HepG2 (cell line): ENCODE measurements around the gene ALB. TPM values are rescaled to one million over a fixed set of nuclear protein-coding genes. Genes with fewer than 3 reads are reported as not detected.
A peak's percentile ranks its signal among the peaks of the same experiment; 100 is the strongest.

Experiments used
- CENPX ChIP-seq: sonication (generic); formaldehyde crosslinking; IDR thresholded peaks from 2 replicates; pipeline ENCODE4 v1.9.0; 2021; ENCODE audit warnings: mild to moderate bottlenecking, missing genetic modification reagents, moderate library complexity
- FOSL2 ChIP-seq: sonication (generic); formaldehyde crosslinking; IDR thresholded peaks from 2 replicates; pipeline ENCODE4 v1.4.0; 2020; ENCODE audit warnings: missing genetic modification reagents
- HMG20A ChIP-seq: IDR thresholded peaks from 2 replicates; pipeline ENCODE4 v1.6.1; 2016; ENCODE audit warnings: borderline replicate concordance
- ISL2 ChIP-seq: sonication (generic); formaldehyde crosslinking; IDR thresholded peaks from 2 replicates; pipeline ENCODE4 v1.5.0; 2020; ENCODE audit warnings: missing genetic modification reagents
- MED1 ChIP-seq: sonication (generic); formaldehyde crosslinking; IDR thresholded peaks from 2 replicates; pipeline ENCODE4 v1.4.0; 2020; ENCODE audit warnings: missing genetic modification reagents
- NFYC ChIP-seq: IDR thresholded peaks from 2 replicates; pipeline ENCODE4 v1.6.1; 2016; ENCODE audit warnings: missing genetic modification reagents, missing compliant biosample characterization
- NR2F2 ChIP-seq: IDR thresholded peaks from 2 replicates; pipeline ENCODE4 v1.6.1; 2012; ENCODE audit warnings: low read depth, inconsistent platforms, borderline replicate concordance
- USF2 ChIP-seq, 2 experiments: sonication (generic) in 1 of 2; formaldehyde crosslinking in 1 of 2; IDR thresholded peaks; 2 replicates each; pipeline versions ENCODE4 v1.5.1 to v1.6.1; 2011 to 2020; ENCODE audit warnings: borderline replicate concordance in 1 of 2, low read depth in 1 of 2, low read length in 1 of 2, mild to moderate bottlenecking in 1 of 2, missing genetic modification reagents in 1 of 2, moderate library complexity in 1 of 2
- YEATS4 ChIP-seq: sonication (generic); formaldehyde crosslinking; IDR thresholded peaks from 2 replicates; pipeline ENCODE4 v1.4.0; 2020; ENCODE audit warnings: missing genetic modification reagents, borderline replicate concordance
- ZNF12 ChIP-seq: sonication (generic); formaldehyde crosslinking; IDR thresholded peaks from 2 replicates; pipeline ENCODE4 v1.5.0; 2020; ENCODE audit warnings: missing genetic modification reagents
- ZNF207 ChIP-seq: fragments of 450-650 bp; IDR thresholded peaks from 2 replicates; pipeline ENCODE4 v1.6.1; 2016; ENCODE audit warnings: antibody characterized with exemption, borderline replicate concordance
- ZNF24 ChIP-seq: fragments of 450-650 bp; IDR thresholded peaks from 2 replicates; pipeline ENCODE4 v1.6.1; 2017; ENCODE audit warnings: antibody characterized with exemption, mild to moderate bottlenecking
- polyA plus RNA-seq, 8 experiments: library from polyadenylated mRNA; depleted of rRNA in 3 of 8; stranded (reverse) in 7 of 8; unstranded in 1 of 8; fragments of >200 nt; fragmentation: Illumina TruSeq in 4 of 8; extraction: Trizol in 4 of 8; gene quantifications; 2 replicates each; pipeline versions ENCODE4 v1.2.1 to v1.2.3, GENCODE V29; 2011 to 2016; ENCODE audit warnings: low read depth in 4 of 8, missing spikeins in 1 of 8, mixed read lengths in 1 of 8; ENCODE audit not compliant: insufficient read depth in 1 of 8
- total RNA-seq, 5 experiments: library from RNA; depleted of rRNA; stranded (reverse); fragments of >200 nt; fragmentation: Illumina TruSeq; extraction: Trizol; gene quantifications; 2 replicates each; pipeline ENCODE4 v1.2.3, GENCODE V29; 2016; ENCODE audit warnings: low read depth in 1 of 5
- TF ChIP-seq, protein P1 (sequence below): sonication (generic); formaldehyde crosslinking; IDR thresholded peaks from 2 replicates; pipeline ENCODE4 v1.9.0; 2021; ENCODE audit warnings: missing genetic modification reagents, mild to moderate bottlenecking, borderline replicate concordance
- TF ChIP-seq, protein P2 (sequence below): IDR thresholded peaks from 2 replicates; pipeline ENCODE4 v1.6.1; 2016; ENCODE audit warnings: low read depth
- TF ChIP-seq, protein P3 (sequence below): sonication (generic); formaldehyde crosslinking; IDR thresholded peaks from one replicate; pipeline ENCODE4 v1.5.1; 2020; ENCODE audit warnings: mild to moderate bottlenecking, missing genetic modification reagents; ENCODE audit errors: not compliant biosample characterization
- TF ChIP-seq, protein P4 (sequence below): IDR thresholded peaks from 2 replicates; pipeline ENCODE4 v1.6.1; 2016; ENCODE audit warnings: low read depth, control low read depth

Gene ALB
- total and polyA plus RNA-seq, 2 of the 13 experiments (the other 11 are each of a cell fraction or from before 2014, with no cell fraction given), result 22,259 to 22,625 TPM

GRCh38 chr4:73435984-73436383 lies 31.9 kb downstream of the ALB start, which contains the start of gene AFP (continued):
- no peak for TF ChIP-seq ZNF24
- TF ChIP-seq, protein P1, sequence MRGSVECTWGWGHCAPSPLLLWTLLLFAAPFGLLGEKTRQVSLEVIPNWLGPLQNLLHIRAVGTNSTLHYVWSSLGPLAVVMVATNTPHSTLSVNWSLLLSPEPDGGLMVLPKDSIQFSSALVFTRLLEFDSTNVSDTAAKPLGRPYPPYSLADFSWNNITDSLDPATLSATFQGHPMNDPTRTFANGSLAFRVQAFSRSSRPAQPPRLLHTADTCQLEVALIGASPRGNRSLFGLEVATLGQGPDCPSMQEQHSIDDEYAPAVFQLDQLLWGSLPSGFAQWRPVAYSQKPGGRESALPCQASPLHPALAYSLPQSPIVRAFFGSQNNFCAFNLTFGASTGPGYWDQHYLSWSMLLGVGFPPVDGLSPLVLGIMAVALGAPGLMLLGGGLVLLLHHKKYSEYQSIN (CRISPR knock-in tag), result no peak
- TF ChIP-seq ZNF207, result no peak
- TF ChIP-seq NR2F2, result peak; percentile 32; the same call in 1 of the 2 replicates
- TF ChIP-seq USF2 (IDR thresholded peaks at IDR 0.05; ENCODE audit: low read depth, low read length), result no peak
- no peak for TF ChIP-seq USF2 (CRISPR knock-in tag; IDR thresholded peaks at IDR 0.05; ENCODE audit: borderline replicate concordance)
- 0 out of 2 replicates have a peak, but pooled peaks have one; percentile 19 for TF ChIP-seq HMG20A (CRISPR knock-in tag)
- TF ChIP-seq, protein P2, sequence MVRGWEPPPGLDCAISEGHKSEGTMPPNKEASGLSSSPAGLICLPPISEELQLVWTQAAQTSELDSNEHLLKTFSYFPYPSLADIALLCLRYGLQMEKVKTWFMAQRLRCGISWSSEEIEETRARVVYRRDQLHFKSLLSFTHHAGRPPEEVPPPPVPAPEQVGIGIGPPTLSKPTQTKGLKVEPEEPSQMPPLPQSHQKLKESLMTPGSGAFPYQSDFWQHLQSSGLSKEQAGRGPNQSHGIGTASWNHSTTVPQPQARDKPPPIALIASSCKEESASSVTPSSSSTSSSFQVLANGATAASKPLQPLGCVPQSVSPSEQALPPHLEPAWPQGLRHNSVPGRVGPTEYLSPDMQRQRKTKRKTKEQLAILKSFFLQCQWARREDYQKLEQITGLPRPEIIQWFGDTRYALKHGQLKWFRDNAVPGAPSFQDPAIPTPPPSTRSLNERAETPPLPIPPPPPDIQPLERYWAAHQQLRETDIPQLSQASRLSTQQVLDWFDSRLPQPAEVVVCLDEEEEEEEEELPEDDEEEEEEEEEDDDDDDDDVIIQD (CRISPR knock-in tag), result peak; percentile 37; the same call in 1 of the 2 replicates
- TF ChIP-seq NFYC, result no peak
- TF ChIP-seq, protein P3, sequence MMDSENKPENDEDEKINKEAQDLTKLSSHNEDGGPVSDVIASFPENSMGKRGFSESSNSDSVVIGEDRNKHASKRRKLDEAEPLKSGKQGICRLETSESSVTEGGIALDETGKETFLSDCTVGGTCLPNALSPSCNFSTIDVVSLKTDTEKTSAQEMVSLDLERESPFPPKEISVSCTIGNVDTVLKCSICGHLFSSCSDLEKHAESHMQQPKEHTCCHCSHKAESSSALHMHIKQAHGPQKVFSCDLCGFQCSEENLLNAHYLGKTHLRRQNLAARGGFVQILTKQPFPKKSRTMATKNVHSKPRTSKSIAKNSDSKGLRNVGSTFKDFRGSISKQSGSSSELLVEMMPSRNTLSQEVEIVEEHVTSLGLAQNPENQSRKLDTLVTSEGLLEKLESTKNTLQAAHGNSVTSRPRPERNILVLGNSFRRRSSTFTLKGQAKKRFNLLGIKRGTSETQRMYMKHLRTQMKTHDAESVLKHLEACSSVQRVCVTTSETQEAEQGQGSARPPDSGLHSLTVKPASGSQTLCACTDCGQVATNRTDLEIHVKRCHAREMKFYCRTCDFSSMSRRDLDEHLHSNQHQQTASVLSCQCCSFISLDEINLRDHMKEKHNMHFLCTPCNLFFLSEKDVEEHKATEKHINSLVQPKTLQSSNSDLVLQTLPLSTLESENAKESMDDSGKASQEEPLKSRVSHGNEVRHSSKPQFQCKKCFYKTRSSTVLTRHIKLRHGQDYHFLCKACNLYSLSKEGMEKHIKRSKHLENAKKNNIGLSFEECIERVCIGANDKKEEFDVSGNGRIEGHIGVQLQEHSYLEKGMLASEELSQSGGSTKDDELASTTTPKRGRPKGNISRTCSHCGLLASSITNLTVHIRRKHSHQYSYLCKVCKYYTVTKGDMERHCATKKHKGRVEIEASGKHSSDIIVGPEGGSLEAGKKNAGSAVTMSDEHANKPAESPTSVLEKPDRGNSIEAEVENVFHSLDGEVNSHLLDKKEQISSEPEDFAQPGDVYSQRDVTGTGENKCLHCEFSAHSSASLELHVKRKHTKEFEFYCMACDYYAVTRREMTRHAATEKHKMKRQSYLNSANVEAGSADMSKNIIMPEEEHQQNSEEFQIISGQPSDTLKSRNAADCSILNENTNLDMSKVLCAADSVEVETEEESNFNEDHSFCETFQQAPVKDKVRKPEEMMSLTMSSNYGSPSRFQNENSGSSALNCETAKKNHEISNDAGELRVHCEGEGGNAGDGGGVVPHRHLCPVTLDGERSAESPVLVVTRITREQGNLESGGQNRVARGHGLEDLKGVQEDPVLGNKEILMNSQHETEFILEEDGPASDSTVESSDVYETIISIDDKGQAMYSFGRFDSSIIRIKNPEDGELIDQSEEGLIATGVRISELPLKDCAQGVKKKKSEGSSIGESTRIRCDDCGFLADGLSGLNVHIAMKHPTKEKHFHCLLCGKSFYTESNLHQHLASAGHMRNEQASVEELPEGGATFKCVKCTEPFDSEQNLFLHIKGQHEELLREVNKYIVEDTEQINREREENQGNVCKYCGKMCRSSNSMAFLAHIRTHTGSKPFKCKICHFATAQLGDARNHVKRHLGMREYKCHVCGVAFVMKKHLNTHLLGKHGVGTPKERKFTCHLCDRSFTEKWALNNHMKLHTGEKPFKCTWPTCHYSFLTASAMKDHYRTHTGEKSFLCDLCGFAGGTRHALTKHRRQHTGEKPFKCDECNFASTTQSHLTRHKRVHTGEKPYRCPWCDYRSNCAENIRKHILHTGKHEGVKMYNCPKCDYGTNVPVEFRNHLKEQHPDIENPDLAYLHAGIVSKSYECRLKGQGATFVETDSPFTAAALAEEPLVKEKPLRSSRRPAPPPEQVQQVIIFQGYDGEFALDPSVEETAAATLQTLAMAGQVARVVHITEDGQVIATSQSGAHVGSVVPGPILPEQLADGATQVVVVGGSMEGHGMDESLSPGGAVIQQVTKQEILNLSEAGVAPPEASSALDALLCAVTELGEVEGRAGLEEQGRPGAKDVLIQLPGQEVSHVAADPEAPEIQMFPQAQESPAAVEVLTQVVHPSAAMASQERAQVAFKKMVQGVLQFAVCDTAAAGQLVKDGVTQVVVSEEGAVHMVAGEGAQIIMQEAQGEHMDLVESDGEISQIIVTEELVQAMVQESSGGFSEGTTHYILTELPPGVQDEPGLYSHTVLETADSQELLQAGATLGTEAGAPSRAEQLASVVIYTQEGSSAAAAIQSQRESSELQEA (CRISPR knock-in tag), result no peak
- peak; percentile 84 for TF ChIP-seq MED1 (CRISPR knock-in tag)
- TF ChIP-seq FOSL2 (CRISPR knock-in tag), result no peak
- TF ChIP-seq, protein P4, sequence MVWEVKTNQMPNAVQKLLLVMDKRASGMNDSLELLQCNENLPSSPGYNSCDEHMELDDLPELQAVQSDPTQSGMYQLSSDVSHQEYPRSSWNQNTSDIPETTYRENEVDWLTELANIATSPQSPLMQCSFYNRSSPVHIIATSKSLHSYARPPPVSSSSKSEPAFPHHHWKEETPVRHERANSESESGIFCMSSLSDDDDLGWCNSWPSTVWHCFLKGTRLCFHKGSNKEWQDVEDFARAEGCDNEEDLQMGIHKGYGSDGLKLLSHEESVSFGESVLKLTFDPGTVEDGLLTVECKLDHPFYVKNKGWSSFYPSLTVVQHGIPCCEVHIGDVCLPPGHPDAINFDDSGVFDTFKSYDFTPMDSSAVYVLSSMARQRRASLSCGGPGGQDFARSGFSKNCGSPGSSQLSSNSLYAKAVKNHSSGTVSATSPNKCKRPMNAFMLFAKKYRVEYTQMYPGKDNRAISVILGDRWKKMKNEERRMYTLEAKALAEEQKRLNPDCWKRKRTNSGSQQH (CRISPR knock-in tag), result no peak
- no peak for TF ChIP-seq CENPX (CRISPR knock-in tag)
- TF ChIP-seq ISL2, result peak; percentile 78
- no peak for TF ChIP-seq YEATS4
- no peak for TF ChIP-seq ZNF12 (CRISPR knock-in tag)
